ENCODE data around the gene UBASH3B. TPM values are rescaled to one million over a fixed set of nuclear protein-coding genes. Genes with fewer than 3 reads are reported as not detected.

The UBASH3B gene
- total and polyA plus RNA-seq, 2 of the 13 experiments (the other 11 are each of a cell fraction or from before 2014, with no cell fraction given): 4.4 to 7.6 TPM

DNA sequence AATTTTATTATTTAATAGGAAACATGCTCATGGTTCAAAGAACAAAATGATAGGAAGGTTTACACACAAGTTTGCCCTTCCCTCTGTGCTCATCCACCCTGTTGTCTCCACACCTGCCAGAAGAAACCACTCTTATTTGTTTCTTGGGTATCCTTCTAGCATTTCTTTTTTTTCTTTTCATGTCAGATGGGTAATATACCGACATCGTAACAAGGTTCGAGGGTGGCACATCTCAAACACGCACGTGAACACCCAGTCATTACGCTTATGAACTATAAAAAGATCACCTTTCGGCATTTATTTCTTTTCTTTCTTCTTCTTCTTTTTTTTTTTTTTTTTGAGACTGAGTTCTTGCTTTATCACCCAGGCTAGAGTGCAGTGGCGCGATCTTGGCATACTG is 70.5 kb downstream of the UBASH3B start (continued):
- TF ChIP-seq MLXIP (CRISPR knock-in tag; IDR thresholded peaks at IDR 0.05; ENCODE audit: borderline replicate concordance) (no peak), KDM1A (CRISPR knock-in tag; IDR thresholded peaks at IDR 0.05) (no peak), ZNF3 (CRISPR knock-in tag; IDR thresholded peaks at IDR 0.05) (no peak), SPEN (CRISPR knock-in tag; IDR thresholded peaks at IDR 0.05; ENCODE audit: low read depth) (no peak), TP53 (CRISPR knock-in tag; conservative IDR thresholded peaks at IDR 0.05) (no peak)

DNA sequence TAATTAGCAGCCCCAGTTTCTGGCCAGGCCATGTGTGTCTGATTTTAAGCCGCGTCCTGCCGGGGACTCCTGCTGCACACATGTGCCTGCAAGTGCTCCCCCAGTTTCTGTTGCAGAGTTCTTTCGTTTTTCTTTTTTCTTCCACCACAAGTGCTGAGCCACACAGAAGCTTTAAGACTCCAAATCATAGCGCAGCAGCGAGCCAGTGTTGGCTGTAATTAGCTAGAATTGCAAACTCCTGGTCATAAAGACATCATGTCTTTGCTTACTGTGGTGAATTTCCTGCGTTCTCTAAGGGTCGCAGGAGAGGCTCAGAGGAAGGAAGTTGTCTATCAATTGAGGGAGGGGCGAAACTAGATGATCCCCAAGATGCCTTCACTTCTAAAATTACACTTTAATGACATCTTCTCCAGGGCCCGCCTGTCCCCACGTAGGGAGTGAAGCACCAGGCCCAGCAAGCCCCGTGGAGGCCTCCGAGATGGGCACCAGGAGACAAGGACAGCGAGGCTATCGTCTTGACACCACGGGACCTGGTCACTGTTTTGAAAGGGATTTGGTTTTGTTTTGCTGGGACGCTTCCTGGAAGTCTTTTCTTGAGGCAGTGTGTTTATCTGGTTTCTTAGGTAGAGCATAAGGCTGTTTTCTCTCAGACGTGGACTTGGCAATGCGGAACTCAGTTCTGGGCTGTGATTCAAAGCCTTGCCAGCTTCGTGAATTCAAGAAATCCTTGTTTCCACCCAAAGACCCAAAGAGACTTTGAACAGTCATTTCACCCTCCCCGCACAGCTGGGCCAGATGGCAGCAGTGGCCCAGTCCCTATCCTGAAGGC is 71.8 kb downstream of the UBASH3B start:
- ATAC-seq: no peak
- WGBS (ENCODE audit: low lambda C conversion rate): 88% methylated on average over 21 of the region's 21 CpGs
- H3K4me2 ChIP-seq (ENCODE audit: low read depth, low read length): no peak overlapping the region
- H3K9ac ChIP-seq (ENCODE audit: insufficient read depth, low read depth, low read length): no peak overlapping the region
- ChIA-PET POLR2A (no interaction called here), CTCF (ENCODE audit: low intra/inter-chr PET ratio, low total read pairs) (no interaction called here)
- no peaks in the 10 kb centered on the region for H3K36me3 ChIP-seq (replicated peaks in 1 of 2; ENCODE audit: control insufficient read depth in 1 of 2, insufficient read depth in 2 of 2, low read length in 2 of 2)
- no peak for DNase-seq (ENCODE audit: low spot score)
- peaks cover 15% of the 10 kb centered on the region for H3K4me1 ChIP-seq (ENCODE audit: insufficient read depth, low read length)
- intact Hi-C loops (cut with micrococcal nuclease; ENCODE audit: unreplicated experiment): no loop called here
- H3K27ac ChIP-seq (ENCODE audit: extremely low read length, insufficient read depth, low read length): no peak overlapping the region
- H3K79me2 ChIP-seq (ENCODE audit: insufficient read depth, low read length): no peaks in the 10 kb centered on the region
- in situ Hi-C loops (cut with HindIII; ENCODE audit: extremely low pct_ligation_motif_present, low pct_unique_long_range_greater_than_20kb): no loop called here
- H3K27me3 ChIP-seq (ENCODE audit: control insufficient read depth in 1 of 2, insufficient read depth in 2 of 2, low read length in 2 of 2): no peaks in the 10 kb centered on the region
- H2AFZ ChIP-seq (ENCODE audit: low read length): no peak overlapping the region
- no peaks in the 10 kb centered on the region for H3K9me3 ChIP-seq (ENCODE audit: low read length)
- no peak for FAIRE-seq
- H4K20me1 ChIP-seq (ENCODE audit: insufficient read depth, low read length): no peaks in the 10 kb centered on the region
- BruUV-seq (replicated peaks): no TSS peak
- H3K4me3 ChIP-seq (replicated peaks in 1 of 3; ENCODE audit: insufficient read depth in 1 of 3, low read depth in 2 of 3, low read length in 3 of 3): no peak overlapping the region
- no peak for TF ChIP-seq KDM3A (CRISPR knock-in tag; IDR thresholded peaks at IDR 0.05; ENCODE audit: low read depth)
- TF ChIP-seq, protein P1, sequence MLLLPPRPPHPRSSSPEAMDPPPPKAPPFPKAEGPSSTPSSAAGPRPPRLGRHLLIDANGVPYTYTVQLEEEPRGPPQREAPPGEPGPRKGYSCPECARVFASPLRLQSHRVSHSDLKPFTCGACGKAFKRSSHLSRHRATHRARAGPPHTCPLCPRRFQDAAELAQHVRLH (CRISPR knock-in tag; IDR thresholded peaks at IDR 0.05; ENCODE audit: borderline replicate concordance, low read depth): no peak
- TF ChIP-seq PHF5A (CRISPR knock-in tag; IDR thresholded peaks at IDR 0.05; ENCODE audit: low read depth, unreplicated experiment): no peak
- TF ChIP-seq, protein P2, sequence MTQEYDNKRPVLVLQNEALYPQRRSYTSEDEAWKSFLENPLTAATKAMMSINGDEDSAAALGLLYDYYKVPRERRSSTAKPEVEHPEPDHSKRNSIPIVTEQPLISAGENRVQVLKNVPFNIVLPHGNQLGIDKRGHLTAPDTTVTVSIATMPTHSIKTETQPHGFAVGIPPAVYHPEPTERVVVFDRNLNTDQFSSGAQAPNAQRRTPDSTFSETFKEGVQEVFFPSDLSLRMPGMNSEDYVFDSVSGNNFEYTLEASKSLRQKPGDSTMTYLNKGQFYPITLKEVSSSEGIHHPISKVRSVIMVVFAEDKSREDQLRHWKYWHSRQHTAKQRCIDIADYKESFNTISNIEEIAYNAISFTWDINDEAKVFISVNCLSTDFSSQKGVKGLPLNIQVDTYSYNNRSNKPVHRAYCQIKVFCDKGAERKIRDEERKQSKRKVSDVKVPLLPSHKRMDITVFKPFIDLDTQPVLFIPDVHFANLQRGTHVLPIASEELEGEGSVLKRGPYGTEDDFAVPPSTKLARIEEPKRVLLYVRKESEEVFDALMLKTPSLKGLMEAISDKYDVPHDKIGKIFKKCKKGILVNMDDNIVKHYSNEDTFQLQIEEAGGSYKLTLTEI (CRISPR knock-in tag; conservative IDR thresholded peaks at IDR 0.05): no peak
- TF ChIP-seq, protein P3, sequence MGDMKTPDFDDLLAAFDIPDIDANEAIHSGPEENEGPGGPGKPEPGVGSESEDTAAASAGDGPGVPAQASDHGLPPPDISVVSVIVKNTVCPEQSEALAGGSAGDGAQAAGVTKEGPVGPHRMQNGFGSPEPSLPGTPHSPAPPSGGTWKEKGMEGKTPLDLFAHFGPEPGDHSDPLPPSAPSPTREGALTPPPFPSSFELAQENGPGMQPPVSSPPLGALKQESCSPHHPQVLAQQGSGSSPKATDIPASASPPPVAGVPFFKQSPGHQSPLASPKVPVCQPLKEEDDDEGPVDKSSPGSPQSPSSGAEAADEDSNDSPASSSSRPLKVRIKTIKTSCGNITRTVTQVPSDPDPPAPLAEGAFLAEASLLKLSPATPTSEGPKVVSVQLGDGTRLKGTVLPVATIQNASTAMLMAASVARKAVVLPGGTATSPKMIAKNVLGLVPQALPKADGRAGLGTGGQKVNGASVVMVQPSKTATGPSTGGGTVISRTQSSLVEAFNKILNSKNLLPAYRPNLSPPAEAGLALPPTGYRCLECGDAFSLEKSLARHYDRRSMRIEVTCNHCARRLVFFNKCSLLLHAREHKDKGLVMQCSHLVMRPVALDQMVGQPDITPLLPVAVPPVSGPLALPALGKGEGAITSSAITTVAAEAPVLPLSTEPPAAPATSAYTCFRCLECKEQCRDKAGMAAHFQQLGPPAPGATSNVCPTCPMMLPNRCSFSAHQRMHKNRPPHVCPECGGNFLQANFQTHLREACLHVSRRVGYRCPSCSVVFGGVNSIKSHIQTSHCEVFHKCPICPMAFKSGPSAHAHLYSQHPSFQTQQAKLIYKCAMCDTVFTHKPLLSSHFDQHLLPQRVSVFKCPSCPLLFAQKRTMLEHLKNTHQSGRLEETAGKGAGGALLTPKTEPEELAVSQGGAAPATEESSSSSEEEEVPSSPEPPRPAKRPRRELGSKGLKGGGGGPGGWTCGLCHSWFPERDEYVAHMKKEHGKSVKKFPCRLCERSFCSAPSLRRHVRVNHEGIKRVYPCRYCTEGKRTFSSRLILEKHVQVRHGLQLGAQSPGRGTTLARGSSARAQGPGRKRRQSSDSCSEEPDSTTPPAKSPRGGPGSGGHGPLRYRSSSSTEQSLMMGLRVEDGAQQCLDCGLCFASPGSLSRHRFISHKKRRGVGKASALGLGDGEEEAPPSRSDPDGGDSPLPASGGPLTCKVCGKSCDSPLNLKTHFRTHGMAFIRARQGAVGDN (CRISPR knock-in tag; IDR thresholded peaks at IDR 0.05): no peak
- TF ChIP-seq SIX1 (CRISPR knock-in tag; IDR thresholded peaks at IDR 0.05; ENCODE audit: borderline replicate concordance): no peak
- TF ChIP-seq GATA4 (IDR thresholded peaks at IDR 0.05; ENCODE audit: borderline replicate concordance, low read depth): no peak

All from HepG2 (cell line).